ENCODE measurements around the gene PGK1. TPM values are rescaled to one million over a fixed set of nuclear protein-coding genes. Genes with fewer than 3 reads are reported as not detected.

Gene PGK1
- polyA plus RNA-seq, 1 experiment, result 442 TPM

GRCh38 chrX:78105944-78106650 lies 2.0 kb downstream of the PGK1 start:
- H3K4me3 ChIP-seq (ENCODE audit: low read depth, low read length), result peak overlapping the region; percentile 80
- TF ChIP-seq CTCF (IDR thresholded peaks at IDR 0.05; ENCODE audit: low read depth, low read length), result no peak
- no peak for DNase-seq (ENCODE audit: low read depth, low spot score)
- ChIA-PET CTCF (no interaction called here), POLR2A (no interaction called here)
- H3K27ac ChIP-seq (ENCODE audit: low read depth, low read length), result no peak overlapping the region
- no peaks in the 10 kb centered on the region for H3K9me3 ChIP-seq (ENCODE audit: control insufficient read depth, insufficient read depth, low read length)
- H3K27me3 ChIP-seq (ENCODE audit: control insufficient read depth, insufficient read depth, low read length), result no peaks in the 10 kb centered on the region

- Histone ChIP-seq H3K4me3 (ENCODE audit: low read depth, low read length) (no peak overlapping the region; the same call in 1 of the 2 replicates), H3K9me3 (ENCODE audit: control insufficient read depth, insufficient read depth, low read length) (no peaks in the 10 kb centered on the region), H3K27ac (ENCODE audit: low read depth, low read length) (no peak overlapping the region), H3K27me3 (ENCODE audit: control insufficient read depth, insufficient read depth, low read length) (no peaks in the 10 kb centered on the region)
- DNase-seq (ENCODE audit: low read depth, low spot score), result no peak
- no peak for TF ChIP-seq CTCF (IDR thresholded peaks at IDR 0.05; ENCODE audit: low read depth, low read length)
- ChIA-PET POLR2A (no interaction called here), CTCF (no interaction called here)
Measured at GRCh38 chrX:78106651-78106986, 2.6 kb downstream of the PGK1 start.

- Histone ChIP-seq H3K4me3 (ENCODE audit: low read depth, low read length) (no peak overlapping the region), H3K9me3 (ENCODE audit: control insufficient read depth, insufficient read depth, low read length) (no peaks in the 10 kb centered on the region), H3K27me3 (ENCODE audit: control insufficient read depth, insufficient read depth, low read length) (no peaks in the 10 kb centered on the region), H3K27ac (ENCODE audit: low read depth, low read length) (no peak overlapping the region)
- POLR2A ChIA-PET, result no interaction called here
- DNase-seq (ENCODE audit: low read depth, low spot score), result no peak
- TF ChIP-seq CTCF (IDR thresholded peaks at IDR 0.05; ENCODE audit: low read depth, low read length), result no peak
- CTCF ChIA-PET, result no interaction called here
Measured at GRCh38 chrX:78109458-78109857, 5.4 kb downstream of the PGK1 start.

- no peak for DNase-seq (ENCODE audit: low read depth, low spot score)
- Histone ChIP-seq H3K4me3 (ENCODE audit: low read depth, low read length) (no peak overlapping the region), H3K27ac (ENCODE audit: low read depth, low read length) (no peak overlapping the region), H3K27me3 (ENCODE audit: control insufficient read depth, insufficient read depth, low read length) (no peaks in the 10 kb centered on the region), H3K9me3 (ENCODE audit: control insufficient read depth, insufficient read depth, low read length) (no peaks in the 10 kb centered on the region)
- TF ChIP-seq CTCF (IDR thresholded peaks at IDR 0.05; ENCODE audit: low read depth, low read length), result no peak
- CTCF ChIA-PET, result no interaction called here
- POLR2A ChIA-PET, result no interaction called here
Measured at GRCh38 chrX:78111140-78111931, 7.3 kb downstream of the PGK1 start.

GRCh38 chrX:78116365-78116764 lies 12.3 kb downstream of the PGK1 start:
- Histone ChIP-seq H3K9me3 (ENCODE audit: control insufficient read depth, insufficient read depth, low read length) (no peaks in the 10 kb centered on the region), H3K27ac (ENCODE audit: low read depth, low read length) (no peak overlapping the region), H3K4me3 (ENCODE audit: low read depth, low read length) (no peak overlapping the region), H3K27me3 (ENCODE audit: control insufficient read depth, insufficient read depth, low read length) (no peaks in the 10 kb centered on the region)
- POLR2A ChIA-PET, result no interaction called here
- DNase-seq (ENCODE audit: low read depth, low spot score), result no peak
- no peak for TF ChIP-seq CTCF (IDR thresholded peaks at IDR 0.05; ENCODE audit: low read depth, low read length)
- CTCF ChIA-PET, result no interaction called here

Measured in AG04450 (cell line).